Left renal pelvis (tissue), 4 donors: ENCODE measurements around the gene CELA2B. TPM values are rescaled to one million over a fixed set of nuclear protein-coding genes. Genes with fewer than 3 reads are reported as not detected.
"Not testable (repeated sequence)": the region's sequence is repeated elsewhere in the genome, so short reads cannot be mapped to it uniquely, and the experiment has no call there.

ENCODE experiments used
- DNase-seq, 4 donors: peaks; one replicate each; pipeline ENCODE4 v3.0.0-alpha.2; 2013; ENCODE audit warnings: low read depth in 4 of 4, low spot score in 3 of 4
- polyA plus RNA-seq, 4 donors: library from polyadenylated mRNA; unstranded; fragments of 120-200 nt; gene quantifications; one replicate each; pipeline ENCODE4 v1.2.1, GENCODE V29; 2013; ENCODE audit not compliant: insufficient read length in 4 of 4

The CELA2B gene
- polyA plus RNA-seq, 4 donors, result 0.41 to 1.0 (median 0.79) TPM; not detected in 1

GRCh38 chr1:15465674-15466073 lies 10.2 kb upstream of the CELA2B start:
- DNase-seq, result no peak

GRCh38 chr1:15466955-15467625 lies 8.8 kb upstream of the CELA2B start:
- not testable (repeated sequence) for DNase-seq

- DNase-seq, result no peak
These were observed 7.8 kb upstream of the CELA2B start for GRCh38 chr1:15468145-15468544.

GRCh38 chr1:15469361-15469760 lies 6.5 kb upstream of the CELA2B start:
- no peak for DNase-seq

- not testable (repeated sequence) for DNase-seq
These were observed 6.0 kb upstream of the CELA2B start for GRCh38 chr1:15469821-15470448.

- not testable (repeated sequence) for DNase-seq
These were observed 4.8 kb upstream of the CELA2B start for GRCh38 chr1:15471067-15471466.

GRCh38 chr1:15471723-15472122 lies 4.2 kb upstream of the CELA2B start:
- not testable (repeated sequence) for DNase-seq

GRCh38 chr1:15472587-15472986 lies 3.3 kb upstream of the CELA2B start:
- no peak for DNase-seq

- DNase-seq, result no peak
These were observed 1.0 kb downstream of the CELA2B start for GRCh38 chr1:15476927-15477326.

- no peak for DNase-seq
These were observed 1.8 kb downstream of the CELA2B start for GRCh38 chr1:15477646-15478212.

- no peak for DNase-seq
These were observed 3.9 kb downstream of the CELA2B start for GRCh38 chr1:15479654-15480347.

- DNase-seq, result not testable (repeated sequence)
These were observed 6.6 kb downstream of the CELA2B start for GRCh38 chr1:15482455-15482854.

- not testable (repeated sequence) for DNase-seq
These were observed 7.2 kb downstream of the CELA2B start for GRCh38 chr1:15482983-15483543.

- DNase-seq, result no peak
These were observed 8.1 kb downstream of the CELA2B start for GRCh38 chr1:15483971-15484370.

- DNase-seq, result not testable (repeated sequence)
These were observed 8.5 kb downstream of the CELA2B start for GRCh38 chr1:15484443-15484842.

- no peak for DNase-seq
These were observed 9.7 kb downstream of the CELA2B start for GRCh38 chr1:15485636-15486035.

- not testable (repeated sequence) for DNase-seq
These were observed 11.1 kb downstream of the CELA2B start for GRCh38 chr1:15486844-15487610.

GRCh38 chr1:15488371-15488770 lies 12.5 kb downstream of the CELA2B start:
- no peak for DNase-seq

- no peak for DNase-seq
These were observed 13.3 kb downstream of the CELA2B start for GRCh38 chr1:15489052-15489736.

- DNase-seq, result not testable (repeated sequence)
These were observed 15.1 kb downstream of the CELA2B start for GRCh38 chr1:15491010-15491409.
